HCT116 (cell line): ENCODE results near the gene IGSF5. TPM values are rescaled to one million over a fixed set of nuclear protein-coding genes. Genes with fewer than 3 reads are reported as not detected.

Source experiments
- ATAC-seq: fragments of 200-7000 bp; cut with Tn5 transposase; 2 replicates; pipeline ENCODE4 v1.9.1; 2020; ENCODE audit warnings: mild to moderate bottlenecking, moderate library complexity
- BruUV-seq: library from RNA; stranded (reverse); fragments of 400-500 nt; replicated peaks from 2 replicates; lab custom pipeline; 2021; lab: Mats Ljungman, UMichigan
- CTCF ChIA-PET: fragments of 300-600 bp; sonication (Branson Sonifier 250); formaldehyde crosslinking; loops from one replicate; lab custom pipeline; 2021; ENCODE audit warnings: antibody characterized with exemption; lab: Charles Lee
- POLR2A ChIA-PET: fragments of 300-600, 350-600 bp; sonication (Branson Sonifier 250); formaldehyde crosslinking; loops from one replicate; lab custom pipeline; 2021; ENCODE audit warnings: antibody characterized with exemption; lab: Charles Lee
- RAD21 ChIA-PET, 2 experiments: fragments of 300-600 bp; sonication (Branson Sonifier 250); formaldehyde crosslinking; loops; one replicate each; lab custom pipeline; 2023; ENCODE audit warnings: low total read pairs in 2 of 2; ENCODE audit not compliant: uncharacterized antibody in 2 of 2, unreplicated experiment in 2 of 2, low non-redundant PET in 1 of 2; lab: Charles Lee
- DNase-seq: peaks from one replicate; pipeline ENCODE4 v3.0.0-alpha.2; 2010; ENCODE audit warnings: low read depth, low spot score
- H2AFZ ChIP-seq: fragments of 200-600 bp; shearing (Covaris generic), sonication (generic); 2 replicates; pipeline ENCODE4 v1.6.1; 2017; ENCODE audit warnings: low read depth, mixed run types, mixed read lengths, antibody characterized with exemption, low read length; ENCODE audit not compliant: poor library complexity, severe bottlenecking
- H3K27ac ChIP-seq: 2 replicates; pipeline ENCODE4 v1.5.1; 2012; ENCODE audit warnings: low read depth, low read length
- H3K27me3 ChIP-seq: fragments of 200-600 bp; sonication (generic); 2 replicates; pipeline ENCODE4 v1.6.1; 2016; ENCODE audit warnings: mixed run types, low read length, mixed read lengths; ENCODE audit not compliant: insufficient read depth
- H3K36me3 ChIP-seq, 2 experiments: fragments of 200-500 bp in 1 of 2; fragments of 200-600 bp in 1 of 2; sonication (Bioruptor generic) in 1 of 2; sonication (generic) in 1 of 2; 2 replicates each; pipeline versions ENCODE4 v1.5.1 to v1.6.1; 2014 to 2016; ENCODE audit warnings: low read length in 2 of 2, inconsistent platforms in 1 of 2, mixed read lengths in 1 of 2, mixed run types in 1 of 2; ENCODE audit not compliant: insufficient read depth in 2 of 2, control insufficient read depth in 1 of 2
- H3K4me1 ChIP-seq, 2 experiments: fragments of 200-600 bp in 1 of 2; sonication (generic) in 1 of 2; 2 replicates each; pipeline versions ENCODE4 v1.5.1 to v1.6.1; 2012 to 2017; ENCODE audit warnings: low read length in 2 of 2, inconsistent platforms in 1 of 2, mild to moderate bottlenecking in 1 of 2, mixed read lengths in 1 of 2, mixed run types in 1 of 2, moderate library complexity in 1 of 2; ENCODE audit not compliant: insufficient read depth in 2 of 2, control insufficient read depth in 1 of 2
- H3K4me2 ChIP-seq: fragments of 200-600 bp; sonication (generic); 2 replicates; pipeline ENCODE4 v1.6.1; 2017; ENCODE audit warnings: mixed run types, low read length, mixed read lengths
- H3K4me3 ChIP-seq, 2 experiments: fragments of 200-600 bp in 1 of 2; sonication (generic) in 1 of 2; replicated peaks in 1 of 2; 2 replicates each; pipeline ENCODE4 v1.5.1; 2011 to 2016; ENCODE audit warnings: low read length in 2 of 2, control low read depth in 1 of 2, low read depth in 1 of 2, mild to moderate bottlenecking in 1 of 2, mixed read lengths in 1 of 2, mixed run types in 1 of 2
- H3K79me2 ChIP-seq: fragments of 200-600 bp; sonication (generic); 2 replicates; pipeline ENCODE4 v1.6.1; 2017; ENCODE audit warnings: mild to moderate bottlenecking, mixed run types, low read length, moderate library complexity, mixed read lengths; ENCODE audit not compliant: insufficient read depth
- H3K9ac ChIP-seq: fragments of 200-600 bp; sonication (generic); 2 replicates; pipeline ENCODE4 v1.6.1; 2016; ENCODE audit warnings: low read length, mixed read lengths
- H3K9me2 ChIP-seq: fragments of 200-600 bp; sonication (generic), shearing (Covaris generic); 2 replicates; pipeline ENCODE4 v1.6.1; 2017; ENCODE audit warnings: mixed run types, mild to moderate bottlenecking, moderate library complexity; ENCODE audit not compliant: insufficient read depth
- H3K9me3 ChIP-seq, 2 experiments: fragments of 200-500 bp in 1 of 2; fragments of 200-600 bp in 1 of 2; sonication (Bioruptor generic) in 1 of 2; sonication (generic) in 1 of 2; 2 replicates each; pipeline ENCODE4 v1.6.1; 2014 to 2017; ENCODE audit warnings: low read length in 2 of 2, mixed read lengths in 2 of 2, inconsistent platforms in 1 of 2, low read depth in 1 of 2, mild to moderate bottlenecking in 1 of 2, mixed run types in 1 of 2, moderate library complexity in 1 of 2; ENCODE audit not compliant: control insufficient read depth in 1 of 2, insufficient read depth in 1 of 2
- H4K20me1 ChIP-seq: fragments of 200-600 bp; sonication (generic), shearing (Covaris generic); 2 replicates; pipeline ENCODE4 v1.6.1; 2017; ENCODE audit warnings: mixed run types, mild to moderate bottlenecking, moderate library complexity; ENCODE audit not compliant: insufficient read depth
- CBX3 ChIP-seq: IDR thresholded peaks from 2 replicates; pipeline ENCODE4 v1.6.1; 2012; ENCODE audit warnings: low read depth
- CEBPB ChIP-seq: IDR thresholded peaks from 2 replicates; pipeline ENCODE4 v1.6.1; 2012; ENCODE audit warnings: low read depth
- EZH2phosphoT487 ChIP-seq: fragments of 200-600 bp; IDR thresholded peaks from 2 replicates; pipeline ENCODE4 v1.6.1; 2018; ENCODE audit warnings: antibody characterized with exemption, borderline replicate concordance
- JUND ChIP-seq: IDR thresholded peaks from 2 replicates; pipeline ENCODE4 v1.6.1; 2012
- POLR2A ChIP-seq: IDR thresholded peaks from 2 replicates; pipeline ENCODE4 v1.7.0; 2011; ENCODE audit warnings: borderline replicate concordance; ENCODE audit not compliant: insufficient read depth, insufficient read length; ENCODE audit errors: extremely low read depth
- POLR2AphosphoS5 ChIP-seq: IDR thresholded peaks from 2 replicates; pipeline ENCODE4 v1.6.1; 2011; ENCODE audit warnings: mild to moderate bottlenecking, low read depth, low read length, moderate library complexity
- SIN3A ChIP-seq: IDR thresholded peaks from 2 replicates; pipeline ENCODE4 v1.6.1; 2012; ENCODE audit warnings: low read depth
- TCF7L2 ChIP-seq: IDR thresholded peaks from 2 replicates; pipeline ENCODE4 v1.7.0; 2011; ENCODE audit warnings: borderline replicate concordance, inconsistent platforms; ENCODE audit not compliant: insufficient read depth, insufficient read length; ENCODE audit errors: extremely low read depth
- YY1 ChIP-seq: IDR thresholded peaks from 2 replicates; pipeline ENCODE4 v1.6.1; 2011; ENCODE audit warnings: low read length, low read depth, moderate library complexity, mild to moderate bottlenecking; ENCODE audit not compliant: insufficient replicate concordance; ENCODE audit errors: extremely low read depth
- ZNF274 ChIP-seq: fragments of 200-500 bp; sonication (Bioruptor generic); IDR thresholded peaks from 2 replicates; pipeline ENCODE4 v1.6.1; 2014; ENCODE audit warnings: mild to moderate bottlenecking, low read depth, low read length, inconsistent platforms
- intact Hi-C: fragments of 100-400 bp; cut with micrococcal nuclease; formaldehyde crosslinking; loops from 2 replicates; pipeline ENCODE4 v1.10.0; 2022
- total RNA-seq: library from RNA; stranded (reverse); gene quantifications from one replicate; pipeline ENCODE4 v1.2.1, GENCODE V29; 2021; ENCODE audit not compliant: unreplicated experiment
- TF ChIP-seq, protein P1 (sequence below): IDR thresholded peaks from 2 replicates; pipeline ENCODE4 v1.6.1; 2012; ENCODE audit warnings: low read depth
- TF ChIP-seq, protein P2 (sequence below), 3 experiments: fragments of 200-600 bp in 1 of 3; sonication (generic) in 1 of 3; IDR thresholded peaks in 2 of 3; conservative IDR thresholded peaks in 1 of 3; 2 replicates each; pipeline ENCODE4 v1.5.1; 2012 to 2017; ENCODE audit warnings: low read depth in 2 of 3, low read length in 2 of 3, antibody characterized with exemption in 1 of 3, borderline replicate concordance in 1 of 3, control low read depth in 1 of 3, mild to moderate bottlenecking in 1 of 3, mixed read lengths in 1 of 3, mixed run types in 1 of 3, moderate library complexity in 1 of 3; ENCODE audit not compliant: insufficient read depth in 1 of 3
- TF ChIP-seq, protein P3 (sequence below): IDR thresholded peaks from 2 replicates; pipeline ENCODE4 v1.6.1; 2011; ENCODE audit warnings: mild to moderate bottlenecking, low read length, moderate library complexity; ENCODE audit not compliant: insufficient replicate concordance; ENCODE audit errors: extremely low read depth
- TF ChIP-seq, protein P4 (sequence below): IDR thresholded peaks from 2 replicates; pipeline ENCODE4 v1.6.1; 2012
- TF ChIP-seq, protein P5 (sequence below): IDR thresholded peaks from 2 replicates; pipeline ENCODE4 v1.6.1; 2012

Gene IGSF5
- total RNA-seq, 1 experiment from 2014 or later, result not detected

DNA sequence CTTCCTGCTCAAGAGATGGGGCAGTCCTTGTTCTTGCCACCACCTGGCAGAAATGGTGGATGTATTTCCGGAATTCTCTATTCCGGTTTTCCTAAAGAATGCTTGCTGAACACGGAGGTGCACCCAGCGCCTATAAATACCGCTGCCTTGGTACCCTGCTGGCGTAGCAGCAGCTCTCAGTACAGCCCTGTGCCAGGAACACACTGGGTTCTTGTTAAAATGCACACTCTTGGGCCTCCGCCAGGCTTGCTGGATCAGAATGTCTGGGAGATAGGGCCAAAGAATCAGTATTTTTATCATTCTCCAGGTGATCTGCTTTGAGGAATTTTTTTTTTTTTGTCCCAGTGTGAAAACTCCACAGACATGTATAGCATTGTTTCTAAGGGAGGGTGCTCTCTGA lies 54.2 kb downstream of the IGSF5 start:
- ChIA-PET POLR2A (no interaction called here), RAD21 (no interaction called here), CTCF (no interaction called here)
- no peaks in the 10 kb centered on the region for H4K20me1 ChIP-seq
- H2AFZ ChIP-seq, result no peak overlapping the region
- H3K9me3 ChIP-seq, result no peaks in the 10 kb centered on the region
- H3K27me3 ChIP-seq, result no peaks in the 10 kb centered on the region
- no peaks in the 10 kb centered on the region for H3K9me2 ChIP-seq
- H3K9ac ChIP-seq, result no peak overlapping the region
- H3K27ac ChIP-seq, result no peak overlapping the region
- BruUV-seq, result no TSS peak
- no peak for DNase-seq
- no peak overlapping the region for H3K4me3 ChIP-seq
- intact Hi-C loops, result no loop called here
- no peak for ATAC-seq
- no peak overlapping the region for H3K4me2 ChIP-seq
- H3K4me1 ChIP-seq, result no peaks in the 10 kb centered on the region
- no peaks in the 10 kb centered on the region for H3K79me2 ChIP-seq
- TF ChIP-seq YY1 (no peak), JUND (no peak), EZH2phosphoT487 (no peak), SIN3A (no peak), ZNF274 (no peak), POLR2A (no peak), CBX3 (no peak), CEBPB (no peak), TCF7L2 (no peak), POLR2AphosphoS5 (no peak)
- TF ChIP-seq, protein P1, sequence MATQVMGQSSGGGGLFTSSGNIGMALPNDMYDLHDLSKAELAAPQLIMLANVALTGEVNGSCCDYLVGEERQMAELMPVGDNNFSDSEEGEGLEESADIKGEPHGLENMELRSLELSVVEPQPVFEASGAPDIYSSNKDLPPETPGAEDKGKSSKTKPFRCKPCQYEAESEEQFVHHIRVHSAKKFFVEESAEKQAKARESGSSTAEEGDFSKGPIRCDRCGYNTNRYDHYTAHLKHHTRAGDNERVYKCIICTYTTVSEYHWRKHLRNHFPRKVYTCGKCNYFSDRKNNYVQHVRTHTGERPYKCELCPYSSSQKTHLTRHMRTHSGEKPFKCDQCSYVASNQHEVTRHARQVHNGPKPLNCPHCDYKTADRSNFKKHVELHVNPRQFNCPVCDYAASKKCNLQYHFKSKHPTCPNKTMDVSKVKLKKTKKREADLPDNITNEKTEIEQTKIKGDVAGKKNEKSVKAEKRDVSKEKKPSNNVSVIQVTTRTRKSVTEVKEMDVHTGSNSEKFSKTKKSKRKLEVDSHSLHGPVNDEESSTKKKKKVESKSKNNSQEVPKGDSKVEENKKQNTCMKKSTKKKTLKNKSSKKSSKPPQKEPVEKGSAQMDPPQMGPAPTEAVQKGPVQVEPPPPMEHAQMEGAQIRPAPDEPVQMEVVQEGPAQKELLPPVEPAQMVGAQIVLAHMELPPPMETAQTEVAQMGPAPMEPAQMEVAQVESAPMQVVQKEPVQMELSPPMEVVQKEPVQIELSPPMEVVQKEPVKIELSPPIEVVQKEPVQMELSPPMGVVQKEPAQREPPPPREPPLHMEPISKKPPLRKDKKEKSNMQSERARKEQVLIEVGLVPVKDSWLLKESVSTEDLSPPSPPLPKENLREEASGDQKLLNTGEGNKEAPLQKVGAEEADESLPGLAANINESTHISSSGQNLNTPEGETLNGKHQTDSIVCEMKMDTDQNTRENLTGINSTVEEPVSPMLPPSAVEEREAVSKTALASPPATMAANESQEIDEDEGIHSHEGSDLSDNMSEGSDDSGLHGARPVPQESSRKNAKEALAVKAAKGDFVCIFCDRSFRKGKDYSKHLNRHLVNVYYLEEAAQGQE, result no peak
- TF ChIP-seq, protein P2, sequence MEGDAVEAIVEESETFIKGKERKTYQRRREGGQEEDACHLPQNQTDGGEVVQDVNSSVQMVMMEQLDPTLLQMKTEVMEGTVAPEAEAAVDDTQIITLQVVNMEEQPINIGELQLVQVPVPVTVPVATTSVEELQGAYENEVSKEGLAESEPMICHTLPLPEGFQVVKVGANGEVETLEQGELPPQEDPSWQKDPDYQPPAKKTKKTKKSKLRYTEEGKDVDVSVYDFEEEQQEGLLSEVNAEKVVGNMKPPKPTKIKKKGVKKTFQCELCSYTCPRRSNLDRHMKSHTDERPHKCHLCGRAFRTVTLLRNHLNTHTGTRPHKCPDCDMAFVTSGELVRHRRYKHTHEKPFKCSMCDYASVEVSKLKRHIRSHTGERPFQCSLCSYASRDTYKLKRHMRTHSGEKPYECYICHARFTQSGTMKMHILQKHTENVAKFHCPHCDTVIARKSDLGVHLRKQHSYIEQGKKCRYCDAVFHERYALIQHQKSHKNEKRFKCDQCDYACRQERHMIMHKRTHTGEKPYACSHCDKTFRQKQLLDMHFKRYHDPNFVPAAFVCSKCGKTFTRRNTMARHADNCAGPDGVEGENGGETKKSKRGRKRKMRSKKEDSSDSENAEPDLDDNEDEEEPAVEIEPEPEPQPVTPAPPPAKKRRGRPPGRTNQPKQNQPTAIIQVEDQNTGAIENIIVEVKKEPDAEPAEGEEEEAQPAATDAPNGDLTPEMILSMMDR (IDR thresholded peaks at IDR 0.05 in 2 of 3, conservative IDR thresholded peaks at IDR 0.05 in 1 of 3; ENCODE audit: borderline replicate concordance in 1 of 3, insufficient read depth in 1 of 3, low read depth in 2 of 3, low read length in 2 of 3), result no peak
- TF ChIP-seq, protein P3, sequence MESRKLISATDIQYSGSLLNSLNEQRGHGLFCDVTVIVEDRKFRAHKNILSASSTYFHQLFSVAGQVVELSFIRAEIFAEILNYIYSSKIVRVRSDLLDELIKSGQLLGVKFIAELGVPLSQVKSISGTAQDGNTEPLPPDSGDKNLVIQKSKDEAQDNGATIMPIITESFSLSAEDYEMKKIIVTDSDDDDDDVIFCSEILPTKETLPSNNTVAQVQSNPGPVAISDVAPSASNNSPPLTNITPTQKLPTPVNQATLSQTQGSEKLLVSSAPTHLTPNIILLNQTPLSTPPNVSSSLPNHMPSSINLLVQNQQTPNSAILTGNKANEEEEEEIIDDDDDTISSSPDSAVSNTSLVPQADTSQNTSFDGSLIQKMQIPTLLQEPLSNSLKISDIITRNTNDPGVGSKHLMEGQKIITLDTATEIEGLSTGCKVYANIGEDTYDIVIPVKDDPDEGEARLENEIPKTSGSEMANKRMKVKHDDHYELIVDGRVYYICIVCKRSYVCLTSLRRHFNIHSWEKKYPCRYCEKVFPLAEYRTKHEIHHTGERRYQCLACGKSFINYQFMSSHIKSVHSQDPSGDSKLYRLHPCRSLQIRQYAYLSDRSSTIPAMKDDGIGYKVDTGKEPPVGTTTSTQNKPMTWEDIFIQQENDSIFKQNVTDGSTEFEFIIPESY, result no peak
- TF ChIP-seq, protein P4, sequence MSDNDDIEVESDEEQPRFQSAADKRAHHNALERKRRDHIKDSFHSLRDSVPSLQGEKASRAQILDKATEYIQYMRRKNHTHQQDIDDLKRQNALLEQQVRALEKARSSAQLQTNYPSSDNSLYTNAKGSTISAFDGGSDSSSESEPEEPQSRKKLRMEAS, result no peak
- TF ChIP-seq, protein P5, sequence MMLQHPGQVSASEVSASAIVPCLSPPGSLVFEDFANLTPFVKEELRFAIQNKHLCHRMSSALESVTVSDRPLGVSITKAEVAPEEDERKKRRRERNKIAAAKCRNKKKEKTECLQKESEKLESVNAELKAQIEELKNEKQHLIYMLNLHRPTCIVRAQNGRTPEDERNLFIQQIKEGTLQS, result no peak
- TF ChIP-seq, all 23 proteins: peak for 0
- no peaks in the 10 kb centered on the region for H3K36me3 ChIP-seq
